Keratinocyte (primary cell): ENCODE results near the gene HS3ST3A1. TPM values are rescaled to one million over a fixed set of nuclear protein-coding genes. Genes with fewer than 3 reads are reported as not detected.

Experiments
- DNase-seq: peaks from one replicate; pipeline ENCODE4 v3.0.0-alpha.2; 2011; ENCODE audit warnings: low read depth, missing footprints, low spot score
- FAIRE-seq: peaks from 2 replicates; lab custom pipeline; 2011; peaks lifted over from hg19 to GRCh38; lab: Jason Lieb, UNC
- H2AFZ ChIP-seq: 2 replicates; pipeline ENCODE4 v1.6.0; 2012; ENCODE audit warnings: low read length, control low read depth, inconsistent platforms; ENCODE audit not compliant: control insufficient read depth
- H3K27ac ChIP-seq: 2 replicates; pipeline ENCODE4 v1.5.1; 2011; ENCODE audit warnings: low read length; ENCODE audit not compliant: control insufficient read depth, insufficient read depth
- H3K27me3 ChIP-seq: 3 replicates; pipeline ENCODE4 v1.6.0; 2011; ENCODE audit warnings: low read length; ENCODE audit not compliant: control insufficient read depth, insufficient read depth; ENCODE audit errors: extremely low read depth
- H3K36me3 ChIP-seq, 2 experiments: 2 replicates in 1 of 2; 3 replicates in 1 of 2; pipeline ENCODE4 v1.5.1; 2011; ENCODE audit warnings: low read length in 2 of 2, mild to moderate bottlenecking in 1 of 2; ENCODE audit not compliant: control insufficient read depth in 2 of 2, insufficient read depth in 2 of 2; ENCODE audit errors: extremely low read depth in 1 of 2
- H3K4me1 ChIP-seq: 3 replicates; pipeline ENCODE4 v1.5.1; 2011; ENCODE audit warnings: low read length; ENCODE audit not compliant: control insufficient read depth, insufficient read depth; ENCODE audit errors: extremely low read depth
- H3K4me2 ChIP-seq: 3 replicates; pipeline ENCODE4 v1.6.0; 2011; ENCODE audit warnings: low read depth, low read length; ENCODE audit not compliant: control insufficient read depth, insufficient read depth; ENCODE audit errors: extremely low read depth
- H3K4me3 ChIP-seq, 3 experiments: fragments of 200-600 bp in 1 of 3; sonication (generic) in 1 of 3; 2 replicates in 2 of 3; 3 replicates in 1 of 3; pipeline ENCODE4 v1.5.1; 2011 to 2016; ENCODE audit warnings: low read length in 3 of 3, mild to moderate bottlenecking in 3 of 3, control low read depth in 2 of 3, inconsistent platforms in 1 of 3, low read depth in 1 of 3, mixed read lengths in 1 of 3, mixed run types in 1 of 3, moderate library complexity in 1 of 3; ENCODE audit not compliant: control insufficient read depth in 2 of 3, insufficient read depth in 2 of 3; ENCODE audit errors: extremely low read depth in 1 of 3
- H3K79me2 ChIP-seq: 2 replicates; pipeline ENCODE4 v1.6.0; 2012; ENCODE audit warnings: low read length; ENCODE audit not compliant: control insufficient read depth, insufficient read depth
- H3K9ac ChIP-seq: 3 replicates; pipeline ENCODE4 v1.6.0; 2011; ENCODE audit warnings: low read length; ENCODE audit not compliant: control insufficient read depth, insufficient read depth; ENCODE audit errors: extremely low read depth
- H3K9me1 ChIP-seq: 3 replicates; pipeline ENCODE4 v1.6.0; 2011; ENCODE audit warnings: low read length; ENCODE audit not compliant: control insufficient read depth, insufficient read depth; ENCODE audit errors: extremely low read depth
- H3K9me3 ChIP-seq: 2 replicates; pipeline ENCODE4 v1.5.1; 2012; ENCODE audit warnings: low read depth, low read length; ENCODE audit not compliant: control insufficient read depth
- H4K20me1 ChIP-seq: 3 replicates; pipeline ENCODE4 v1.6.0; 2011; ENCODE audit warnings: low read length; ENCODE audit not compliant: control insufficient read depth, insufficient read depth; ENCODE audit errors: extremely low read depth
- EZH2 ChIP-seq: IDR thresholded peaks from one replicate; pipeline ENCODE4 v1.6.1; 2012; ENCODE audit warnings: inconsistent platforms, mild to moderate bottlenecking, low read length, moderate library complexity
- dilution Hi-C: fragments of 300-500 bp; cut with MboI; formaldehyde crosslinking; loops from one replicate; pipeline ENCODE4 v1.7.0; 2020; ENCODE audit warnings: low sequenced_read_pairs; ENCODE audit not compliant: extremely low pct_ligation_motif_present
- polyA plus RNA-seq, 5 experiments: library from polyadenylated mRNA; depleted of rRNA in 3 of 5; stranded (reverse) in 3 of 5; stranded (forward) in 1 of 5; unstranded in 1 of 5; fragments of >200 nt; gene quantifications; 1 replicate in 1 of 5; 2 replicates in 3 of 5; 3 replicates in 1 of 5; pipeline versions ENCODE4 v1.2.1 to v1.2.3, GENCODE V29; 2011 to 2012; ENCODE audit warnings: missing spikeins in 2 of 5, low read depth in 1 of 5, low replicate concordance in 1 of 5
- TF ChIP-seq, protein P1 (sequence below), 3 experiments: IDR thresholded peaks in 1 of 3; conservative IDR thresholded peaks in 1 of 3; optimal IDR thresholded peaks in 1 of 3; 2 replicates in 2 of 3; 3 replicates in 1 of 3; pipeline versions ENCODE3 to v1.5.1; 2011; ENCODE audit warnings: low read length in 3 of 3, mild to moderate bottlenecking in 3 of 3, moderate library complexity in 2 of 3, control low read depth in 1 of 3, inconsistent platforms in 1 of 3; ENCODE audit not compliant: insufficient read depth in 2 of 3; ENCODE audit errors: extremely low read depth in 1 of 3

Gene HS3ST3A1
- polyA plus RNA-seq, 1 donor (not counting 4 experiments of a cell fraction or from before 2014, with no cell fraction given) = 0.04 TPM

DNA sequence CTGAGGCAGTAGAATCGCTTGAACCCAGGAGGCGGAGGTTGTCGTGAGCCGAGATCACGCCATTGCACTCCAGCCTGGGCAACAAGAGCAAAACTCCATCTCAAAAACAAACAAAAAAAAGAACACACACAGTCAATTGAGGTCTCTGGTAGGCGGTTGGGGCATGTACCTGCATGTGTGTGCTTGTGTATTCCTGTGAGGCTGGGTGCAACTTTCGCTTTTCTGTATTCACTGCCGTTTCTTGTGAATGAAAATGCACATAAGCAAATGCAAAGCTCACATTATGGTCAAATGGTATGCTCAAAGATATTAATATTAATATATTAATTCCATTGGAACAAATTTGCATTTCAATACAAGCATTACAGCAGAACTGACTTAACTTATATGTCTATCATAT lies 20.9 kb downstream of the HS3ST3A1 start:
- Histone ChIP-seq H3K4me1 (no peaks in the 10 kb centered on the region), H4K20me1 (no peaks in the 10 kb centered on the region), H2AFZ (no peak overlapping the region), H3K79me2 (no peaks in the 10 kb centered on the region), H3K9me1 (no peaks in the 10 kb centered on the region), H3K36me3 (no peaks in the 10 kb centered on the region), H3K9me3 (no peaks in the 10 kb centered on the region), H3K9ac (no peak overlapping the region), H3K27ac (no peak overlapping the region), H3K4me2 (no peak overlapping the region), H3K27me3 (no peaks in the 10 kb centered on the region), H3K4me3 (no peak overlapping the region)
- DNase-seq (no peak), FAIRE-seq (no peak)
- dilution Hi-C loops = no loop called here
- no peak for TF ChIP-seq EZH2
- TF ChIP-seq, protein P1, sequence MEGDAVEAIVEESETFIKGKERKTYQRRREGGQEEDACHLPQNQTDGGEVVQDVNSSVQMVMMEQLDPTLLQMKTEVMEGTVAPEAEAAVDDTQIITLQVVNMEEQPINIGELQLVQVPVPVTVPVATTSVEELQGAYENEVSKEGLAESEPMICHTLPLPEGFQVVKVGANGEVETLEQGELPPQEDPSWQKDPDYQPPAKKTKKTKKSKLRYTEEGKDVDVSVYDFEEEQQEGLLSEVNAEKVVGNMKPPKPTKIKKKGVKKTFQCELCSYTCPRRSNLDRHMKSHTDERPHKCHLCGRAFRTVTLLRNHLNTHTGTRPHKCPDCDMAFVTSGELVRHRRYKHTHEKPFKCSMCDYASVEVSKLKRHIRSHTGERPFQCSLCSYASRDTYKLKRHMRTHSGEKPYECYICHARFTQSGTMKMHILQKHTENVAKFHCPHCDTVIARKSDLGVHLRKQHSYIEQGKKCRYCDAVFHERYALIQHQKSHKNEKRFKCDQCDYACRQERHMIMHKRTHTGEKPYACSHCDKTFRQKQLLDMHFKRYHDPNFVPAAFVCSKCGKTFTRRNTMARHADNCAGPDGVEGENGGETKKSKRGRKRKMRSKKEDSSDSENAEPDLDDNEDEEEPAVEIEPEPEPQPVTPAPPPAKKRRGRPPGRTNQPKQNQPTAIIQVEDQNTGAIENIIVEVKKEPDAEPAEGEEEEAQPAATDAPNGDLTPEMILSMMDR (optimal IDR thresholded peaks at IDR 0.05 in 1 of 3, IDR thresholded peaks at IDR 0.05 in 1 of 3, conservative IDR thresholded peaks at IDR 0.05 in 1 of 3; ENCODE audit: extremely low read depth in 1 of 3, insufficient read depth in 2 of 3, low read length in 3 of 3) = no peak

DNA sequence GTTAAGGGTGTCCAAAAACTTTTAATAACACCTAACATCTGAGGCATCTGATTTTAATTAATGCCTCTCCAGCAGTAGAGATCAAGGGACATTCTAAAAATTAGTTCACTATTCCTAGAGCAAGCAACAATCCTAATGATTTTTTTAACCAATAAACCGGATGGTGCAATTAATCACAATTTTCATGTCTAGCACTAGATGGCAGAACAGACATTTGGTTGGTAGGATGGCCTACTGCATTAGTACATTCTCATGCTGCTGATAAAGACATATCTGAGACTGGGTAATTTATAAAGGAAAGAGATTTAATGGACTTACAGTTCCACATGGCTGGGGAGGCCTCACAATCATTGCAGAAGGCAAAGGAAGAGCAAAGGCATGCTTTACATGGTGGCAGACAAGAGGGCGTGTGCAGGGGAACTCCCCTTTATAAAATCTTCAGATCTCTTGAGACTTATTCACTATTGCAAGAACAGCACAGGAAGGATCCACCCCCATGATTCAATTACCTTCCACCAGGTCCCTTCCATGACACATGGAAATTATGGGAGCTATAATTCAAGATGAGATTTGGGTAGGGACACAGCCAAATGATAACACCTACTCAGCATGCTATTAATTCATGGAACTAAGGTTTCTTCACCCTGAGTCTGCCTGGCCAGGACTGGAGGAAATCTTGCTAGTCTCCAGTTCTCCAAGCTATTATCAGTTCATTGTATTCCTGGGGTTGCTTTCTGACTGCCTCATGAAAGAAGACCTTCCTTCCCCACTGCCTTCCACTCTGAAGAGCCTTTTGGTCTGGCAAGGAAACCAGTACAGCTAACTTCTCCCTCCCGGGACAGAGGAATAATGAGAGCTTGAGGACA lies 24.8 kb downstream of the HS3ST3A1 start:
- no peak for DNase-seq
- H3K27ac ChIP-seq = no peak overlapping the region
- H3K4me3 ChIP-seq = no peak overlapping the region
- no peaks in the 10 kb centered on the region for H3K4me1 ChIP-seq
- dilution Hi-C loops = no loop called here
- no peaks in the 10 kb centered on the region for H4K20me1 ChIP-seq
- H2AFZ ChIP-seq = no peak overlapping the region
- no peaks in the 10 kb centered on the region for H3K27me3 ChIP-seq
- no peak for FAIRE-seq
- TF ChIP-seq, protein P1 (optimal IDR thresholded peaks at IDR 0.05 in 1 of 3, IDR thresholded peaks at IDR 0.05 in 1 of 3, conservative IDR thresholded peaks at IDR 0.05 in 1 of 3; ENCODE audit: extremely low read depth in 1 of 3, insufficient read depth in 2 of 3, low read length in 3 of 3) = no peak
- no peak for TF ChIP-seq EZH2
- no peaks in the 10 kb centered on the region for H3K36me3 ChIP-seq
- no peaks in the 10 kb centered on the region for H3K9me1 ChIP-seq
- H3K4me2 ChIP-seq = no peak overlapping the region
- no peak overlapping the region for H3K9ac ChIP-seq
- H3K9me3 ChIP-seq = no peaks in the 10 kb centered on the region
- H3K79me2 ChIP-seq = no peaks in the 10 kb centered on the region
